Measurements from ENCODE around the gene PADI4.

DNA sequence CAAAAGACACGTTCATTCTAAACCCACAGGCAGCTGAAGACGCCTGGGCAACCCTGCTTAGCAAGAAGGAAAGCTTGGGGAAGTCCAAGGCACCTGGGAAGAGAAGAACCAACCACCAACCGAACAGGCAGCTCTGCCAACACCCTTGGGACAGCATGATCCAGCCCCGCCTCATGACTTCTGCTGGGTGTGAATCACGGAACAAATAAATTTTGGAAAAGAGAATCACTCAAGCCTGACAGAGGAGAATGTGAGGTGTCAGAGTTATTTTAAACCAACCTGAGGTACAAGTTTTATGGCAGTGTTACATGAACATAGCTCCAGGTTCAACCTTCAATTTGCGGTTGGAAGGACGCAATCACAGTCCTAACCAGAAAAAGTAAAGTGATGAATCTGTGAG, 10.0 kb upstream of the PADI4 start:
- TF ChIP-seq, protein P1, sequence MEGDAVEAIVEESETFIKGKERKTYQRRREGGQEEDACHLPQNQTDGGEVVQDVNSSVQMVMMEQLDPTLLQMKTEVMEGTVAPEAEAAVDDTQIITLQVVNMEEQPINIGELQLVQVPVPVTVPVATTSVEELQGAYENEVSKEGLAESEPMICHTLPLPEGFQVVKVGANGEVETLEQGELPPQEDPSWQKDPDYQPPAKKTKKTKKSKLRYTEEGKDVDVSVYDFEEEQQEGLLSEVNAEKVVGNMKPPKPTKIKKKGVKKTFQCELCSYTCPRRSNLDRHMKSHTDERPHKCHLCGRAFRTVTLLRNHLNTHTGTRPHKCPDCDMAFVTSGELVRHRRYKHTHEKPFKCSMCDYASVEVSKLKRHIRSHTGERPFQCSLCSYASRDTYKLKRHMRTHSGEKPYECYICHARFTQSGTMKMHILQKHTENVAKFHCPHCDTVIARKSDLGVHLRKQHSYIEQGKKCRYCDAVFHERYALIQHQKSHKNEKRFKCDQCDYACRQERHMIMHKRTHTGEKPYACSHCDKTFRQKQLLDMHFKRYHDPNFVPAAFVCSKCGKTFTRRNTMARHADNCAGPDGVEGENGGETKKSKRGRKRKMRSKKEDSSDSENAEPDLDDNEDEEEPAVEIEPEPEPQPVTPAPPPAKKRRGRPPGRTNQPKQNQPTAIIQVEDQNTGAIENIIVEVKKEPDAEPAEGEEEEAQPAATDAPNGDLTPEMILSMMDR (IDR thresholded peaks at IDR 0.05) = no peak
- no peak for TF ChIP-seq POLR2A (IDR thresholded peaks at IDR 0.05)
